LNCaP clone FGC (cell line): Measurements from ENCODE around the gene SCAF11.
"Not testable (repeated sequence)": the region's sequence is repeated elsewhere in the genome, so short reads cannot be mapped to it uniquely, and the experiment has no call there.

ENCODE experiments used
- DNase-seq: peaks from one replicate; pipeline ENCODE4 v3.0.0-alpha.2; 2011; ENCODE audit warnings: low read depth
- H3K4me3 ChIP-seq: 2 replicates; pipeline ENCODE4 v1.5.1; 2011; ENCODE audit warnings: mild to moderate bottlenecking, low read depth, low read length, control low read depth
- CTCF ChIP-seq: IDR thresholded peaks from 2 replicates; pipeline ENCODE4 v1.5.1; 2012; ENCODE audit warnings: mild to moderate bottlenecking; ENCODE audit not compliant: control insufficient read depth, insufficient read depth; ENCODE audit errors: extremely low read depth

Gene SCAF11

GRCh38 chr12:45990468-45991283 lies at the start of gene SCAF11:
SCAF11 (minus strand) TSS chr12:45990574; CDS start chr12:45964167, 26,407 bp downstream.
- peak; percentile 98 for TF ChIP-seq CTCF
- peak; percentile 100 for DNase-seq
- H3K4me3 ChIP-seq, result peak within 1 kb of the TSS; percentile 89

GRCh38 chr12:46037066-46037465 lies 46.7 kb upstream of the SCAF11 start:
- H3K4me3 ChIP-seq, DNase-seq: not testable (repeated sequence)

- DNase-seq, result no peak
- no peak overlapping the region for H3K4me3 ChIP-seq
- TF ChIP-seq CTCF, result no peak
Measured at GRCh38 chr12:46027172-46027571, 36.8 kb upstream of the SCAF11 start.

- H3K4me3 ChIP-seq, result no peak overlapping the region
- no peak for DNase-seq
- TF ChIP-seq CTCF, result no peak
Measured at GRCh38 chr12:46024099-46024498, 33.7 kb upstream of the SCAF11 start.

GRCh38 chr12:46020768-46021167 lies 30.4 kb upstream of the SCAF11 start:
- H3K4me3 ChIP-seq, result no peak overlapping the region
- TF ChIP-seq CTCF, result no peak
- DNase-seq, result no peak

GRCh38 chr12:46018712-46019111 lies 28.3 kb upstream of the SCAF11 start:
- H3K4me3 ChIP-seq, DNase-seq: not testable (repeated sequence)

- not testable (repeated sequence) for H3K4me3 ChIP-seq, DNase-seq
Measured at GRCh38 chr12:46017866-46018375, 27.5 kb upstream of the SCAF11 start.

- DNase-seq, result no peak
- no peak for TF ChIP-seq CTCF
- H3K4me3 ChIP-seq, result no peak overlapping the region
Measured at GRCh38 chr12:46005823-46006222, 15.4 kb upstream of the SCAF11 start.
